Dedifferentiated amniotic fluid mesenchymal stem cell (primary cell): ENCODE results near the gene CPNE1.
"Not testable (repeated sequence)": the region's sequence is repeated elsewhere in the genome, so short reads cannot be mapped to it uniquely, and the experiment has no call there.

Source experiments
- DNase-seq: peaks from one replicate; pipeline ENCODE4 v3.0.0-alpha.2; 2016; ENCODE audit errors: extremely low spot score

CPNE1 gene

DNA sequence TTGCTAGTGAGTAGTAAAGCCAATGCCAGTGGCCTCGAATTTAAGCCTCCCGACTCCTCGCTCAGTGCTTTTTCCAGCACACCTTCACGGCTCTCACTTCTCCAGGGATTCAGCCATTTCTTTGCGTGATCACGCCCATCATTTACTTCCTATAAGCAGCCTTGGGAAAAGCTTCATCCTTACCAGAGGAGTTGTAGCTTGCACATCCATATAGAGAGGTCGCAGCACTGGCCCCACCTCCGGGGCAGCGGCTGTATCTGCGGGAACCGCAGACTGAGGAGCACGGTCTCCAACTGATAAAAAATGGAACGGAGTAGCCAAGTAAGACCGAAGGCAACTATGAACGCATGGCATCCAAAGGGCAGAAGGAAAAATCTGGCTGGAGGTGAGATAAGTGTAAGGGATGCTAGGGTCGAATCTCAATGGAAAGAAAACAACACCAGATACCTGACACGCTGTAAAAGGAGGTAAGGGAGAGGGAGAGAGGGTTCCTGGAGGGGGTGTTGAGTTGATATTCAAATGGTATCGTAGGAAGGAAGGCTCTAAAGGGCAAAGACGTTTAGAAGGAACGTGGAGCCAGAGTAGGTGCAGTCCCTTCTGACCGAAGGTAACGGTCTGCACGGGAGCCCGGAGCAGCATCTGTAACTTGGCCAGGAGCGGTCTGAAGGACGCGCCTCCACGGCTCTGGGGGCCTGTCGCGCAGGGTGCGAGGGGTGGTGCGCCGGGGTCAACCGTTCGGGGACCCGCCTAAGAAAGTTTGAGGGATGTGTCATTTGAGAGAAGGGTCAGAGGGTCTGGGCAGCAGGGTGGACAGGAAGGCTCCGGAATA, 33.8 kb upstream of the CPNE1 start:
- no peak for DNase-seq

DNA sequence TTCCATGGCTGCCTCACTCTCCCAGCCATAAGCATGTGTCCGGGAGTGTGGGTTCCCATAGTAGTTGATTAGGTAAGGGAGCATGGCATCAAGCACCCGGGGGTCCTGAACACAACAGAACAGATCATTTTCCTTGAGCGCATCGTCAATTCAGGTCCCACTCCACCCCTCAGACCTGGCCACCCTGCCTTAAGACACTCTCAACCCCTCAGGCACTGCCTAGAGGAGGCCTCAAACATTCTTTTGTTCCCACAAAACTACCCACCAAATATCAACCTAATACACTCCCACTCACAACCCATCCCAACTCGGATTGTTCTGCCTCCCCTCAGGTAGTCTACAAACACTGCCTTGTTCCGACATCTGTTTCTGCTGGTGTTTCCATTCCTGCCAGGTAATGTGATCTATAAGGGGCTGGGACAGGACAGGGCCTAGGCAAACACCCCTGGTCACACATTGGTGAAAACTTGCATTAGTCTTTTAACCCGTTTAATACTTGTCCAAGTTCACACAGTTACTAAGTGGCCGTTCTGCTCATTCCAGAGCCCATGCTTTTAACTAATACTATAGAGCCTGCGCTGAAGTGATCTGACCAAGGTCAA, 33.1 kb upstream of the CPNE1 start:
- no peak for DNase-seq

DNA sequence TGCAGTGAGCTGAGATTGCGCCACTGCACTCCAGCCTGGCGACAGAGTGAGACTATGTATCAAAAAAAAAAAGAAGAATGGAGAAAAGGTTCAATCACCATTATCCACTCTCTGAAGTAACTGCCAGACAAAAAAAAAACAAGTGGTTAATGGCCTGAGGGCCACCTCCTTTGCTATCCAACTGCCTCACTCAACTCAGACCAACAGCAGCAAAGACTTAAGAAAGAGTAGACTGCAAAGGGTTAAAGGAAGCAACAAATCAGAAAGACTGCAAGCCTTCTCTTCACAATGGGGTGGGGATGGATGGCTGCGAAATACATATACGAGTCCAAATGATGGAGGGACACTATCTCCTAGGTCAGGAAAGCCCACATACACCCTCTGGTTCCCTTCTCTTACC, 31.3 kb upstream of the CPNE1 start:
- DNase-seq: no peak

DNA sequence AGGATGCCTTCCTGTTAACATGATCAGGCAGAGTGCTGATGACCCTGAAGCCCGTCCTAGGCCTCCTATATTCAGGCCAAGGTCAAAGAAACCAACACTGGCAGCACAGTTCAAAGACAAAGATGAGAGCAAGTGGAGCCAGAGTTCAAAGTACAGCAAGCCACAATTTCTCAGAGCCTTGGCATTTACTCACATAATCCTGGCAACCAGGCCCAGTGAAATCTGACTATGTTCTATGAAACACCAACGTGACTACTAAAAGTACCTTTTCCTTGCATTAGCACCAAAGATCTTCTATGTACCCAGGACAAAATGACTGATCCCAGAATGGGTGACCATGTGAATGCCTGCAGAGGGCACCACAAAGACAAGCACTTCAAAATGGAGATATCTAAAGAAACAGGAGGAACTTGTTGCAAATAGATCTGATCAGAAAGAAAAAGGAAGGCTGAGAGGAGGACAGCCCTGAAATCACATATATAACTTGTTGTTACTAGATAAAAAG, 30.6 kb upstream of the CPNE1 start:
- DNase-seq: no peak

DNA sequence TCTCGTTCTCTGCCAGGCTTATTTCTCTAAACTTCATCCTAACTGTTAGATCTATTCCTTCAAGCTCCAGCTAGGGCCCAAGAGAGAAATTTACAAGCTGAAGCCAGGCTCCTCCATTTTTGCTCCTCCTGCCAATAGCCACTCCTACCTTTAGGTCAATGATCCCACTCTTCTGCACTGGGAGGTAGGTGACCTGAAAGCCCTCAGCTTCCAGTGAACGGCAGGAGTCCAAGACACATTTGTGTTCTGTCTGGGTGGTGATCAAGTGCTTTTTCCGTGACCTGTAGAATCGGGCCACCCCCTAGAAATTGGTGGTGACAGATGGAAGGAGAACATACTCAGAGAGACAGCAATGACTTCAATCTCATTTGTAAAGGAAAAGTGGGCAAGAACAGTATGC, 25.6 kb upstream of the CPNE1 start:
- no peak for DNase-seq

DNA sequence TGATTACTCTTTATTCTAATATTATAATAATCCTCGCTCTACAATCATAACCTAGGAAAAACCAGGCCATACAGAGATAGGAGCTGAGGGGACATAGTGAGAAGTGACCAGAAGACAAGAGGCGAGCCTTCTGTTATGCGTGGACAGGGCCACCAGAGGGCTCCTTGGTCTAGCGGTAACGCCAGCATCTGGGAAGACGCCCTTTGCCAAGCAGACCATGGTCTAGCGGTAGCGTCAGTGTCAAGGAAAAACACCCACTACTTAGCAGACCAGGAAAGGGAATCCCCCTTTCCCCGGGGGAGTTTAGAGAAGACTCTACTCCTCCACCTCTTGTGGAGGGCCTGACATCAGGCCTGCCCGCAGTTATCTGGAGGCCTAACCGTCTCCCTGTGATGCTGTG, 22.2 kb upstream of the CPNE1 start:
- DNase-seq: not testable (repeated sequence)

DNA sequence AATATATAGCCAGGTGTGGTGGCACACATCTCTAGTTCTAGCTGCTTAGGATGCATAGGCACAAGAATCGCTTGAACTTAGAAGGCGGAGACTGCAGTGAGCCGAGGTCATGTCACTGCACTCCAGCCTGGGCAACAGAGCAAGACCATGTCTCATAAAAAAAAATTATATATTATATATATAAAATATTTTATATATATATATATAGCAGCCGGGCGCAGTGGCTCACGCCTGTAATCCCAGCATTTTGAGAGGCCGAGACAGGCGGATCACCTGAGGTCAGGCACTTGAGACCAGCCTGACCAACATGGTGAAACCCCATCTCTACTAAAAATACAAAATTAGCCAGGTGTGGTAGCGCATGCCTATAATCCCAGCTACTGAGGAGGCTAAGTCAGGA, 20.7 kb upstream of the CPNE1 start:
- DNase-seq: not testable (repeated sequence)

DNA sequence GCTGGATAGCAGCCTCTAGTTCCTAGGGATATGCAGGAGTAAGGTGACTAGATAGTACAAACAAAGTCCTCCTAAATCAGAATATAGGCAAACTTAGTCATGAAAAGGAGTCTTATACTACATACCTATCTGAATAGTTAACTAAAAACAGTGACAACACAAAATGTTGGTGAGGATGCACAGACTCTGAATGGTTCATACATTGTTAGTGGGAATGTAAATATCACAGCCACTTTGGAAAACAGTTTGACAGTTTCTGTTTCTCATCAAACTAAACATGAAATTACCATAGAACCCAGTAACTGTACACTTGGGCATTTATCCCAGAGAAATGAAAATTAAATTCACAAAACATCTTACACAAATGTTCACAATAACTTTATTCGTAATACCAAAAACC, 17.3 kb upstream of the CPNE1 start:
- DNase-seq: no peak

DNA sequence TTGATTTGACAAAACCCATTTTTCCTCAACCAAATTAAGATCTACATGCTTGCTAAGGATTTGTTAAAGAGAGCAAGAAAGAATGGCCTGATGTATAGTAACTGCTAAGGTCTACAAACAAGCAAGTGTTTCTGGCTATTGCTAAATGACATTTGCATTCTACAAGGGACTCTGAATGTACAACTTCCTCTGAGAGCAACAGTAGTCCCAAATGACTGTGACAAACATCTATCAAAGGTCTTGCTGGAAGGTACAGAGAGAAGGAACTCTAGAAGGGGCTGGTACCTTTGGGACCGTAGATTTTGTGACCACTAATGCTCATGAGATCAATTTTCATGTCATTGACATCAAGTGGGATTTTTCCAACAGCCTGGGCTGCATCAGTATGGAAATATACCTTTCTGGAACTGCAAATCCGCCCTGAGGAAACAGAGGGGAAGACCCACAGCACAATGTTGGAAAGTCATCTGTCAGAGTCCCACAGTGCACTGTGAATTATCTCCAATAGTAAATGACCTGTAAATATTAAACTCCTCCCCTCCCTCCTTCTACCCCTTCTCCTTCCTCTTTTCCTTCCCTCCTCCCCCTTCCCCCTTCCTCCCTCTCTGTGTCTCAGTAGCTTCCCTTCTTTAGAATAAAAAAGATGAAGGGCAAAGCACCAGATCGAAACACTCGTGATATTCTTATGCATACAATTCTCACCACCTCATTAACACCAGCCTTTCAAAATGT, 15.9 kb upstream of the CPNE1 start:
- no peak for DNase-seq

DNA sequence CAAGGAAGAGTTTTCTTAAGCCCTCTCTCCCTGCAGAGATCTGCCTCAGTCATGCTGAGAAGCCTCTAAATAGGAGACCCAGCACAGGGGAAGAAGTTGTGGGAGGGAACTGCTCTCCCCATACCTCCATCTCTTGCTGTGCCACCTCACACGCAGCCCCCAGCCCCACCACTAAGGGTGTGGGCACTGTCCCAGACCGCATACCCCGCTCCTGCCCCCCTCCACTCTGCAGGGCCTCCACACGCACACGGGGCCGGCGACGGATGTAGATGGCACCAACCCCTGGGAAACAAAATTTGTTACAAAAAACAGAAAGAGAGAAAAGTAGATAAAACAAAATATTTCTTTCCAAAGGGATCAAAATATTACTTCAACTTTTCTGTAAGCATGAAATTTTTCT, 10.2 kb upstream of the CPNE1 start:
- no peak for DNase-seq

DNA sequence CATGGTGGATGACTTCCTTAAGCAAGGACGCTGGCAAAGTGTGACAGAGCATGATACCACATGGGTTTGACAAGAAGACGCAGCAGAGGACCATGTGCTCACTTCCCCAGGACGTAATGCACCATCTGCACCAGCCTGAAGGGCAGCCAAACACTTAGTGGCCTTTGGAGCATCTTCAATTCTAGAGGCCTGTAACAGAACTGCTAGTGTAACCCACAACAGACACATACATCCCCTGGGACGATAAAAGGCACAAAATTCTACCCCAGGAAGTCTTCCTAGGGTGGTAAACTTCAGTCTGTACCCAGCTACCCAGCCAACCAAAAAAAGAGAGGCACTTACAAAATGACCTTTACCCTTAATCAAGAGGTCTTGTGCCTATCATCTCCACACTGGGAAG, 9.2 kb upstream of the CPNE1 start:
- DNase-seq: no peak

DNA sequence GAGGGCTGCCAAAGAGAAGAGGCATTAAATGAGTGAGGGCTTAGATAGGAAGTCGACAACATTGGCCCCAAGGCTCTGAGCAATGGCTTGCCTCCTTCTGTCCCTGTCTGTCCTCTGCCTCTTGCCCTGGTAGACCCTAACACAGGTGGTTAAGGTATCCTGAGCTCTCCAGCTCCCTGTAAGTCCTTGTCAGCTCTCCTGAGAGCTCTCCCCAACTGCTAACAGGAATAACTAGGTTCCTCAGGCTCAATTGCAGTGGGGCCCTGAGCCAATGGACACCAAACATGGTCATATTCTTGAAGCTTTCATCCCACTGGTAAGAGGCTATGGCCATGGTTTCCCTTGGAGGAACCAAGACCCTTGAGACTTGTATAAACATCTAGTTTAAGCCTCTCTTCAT, 5.0 kb upstream of the CPNE1 start:
- no peak for DNase-seq

DNA sequence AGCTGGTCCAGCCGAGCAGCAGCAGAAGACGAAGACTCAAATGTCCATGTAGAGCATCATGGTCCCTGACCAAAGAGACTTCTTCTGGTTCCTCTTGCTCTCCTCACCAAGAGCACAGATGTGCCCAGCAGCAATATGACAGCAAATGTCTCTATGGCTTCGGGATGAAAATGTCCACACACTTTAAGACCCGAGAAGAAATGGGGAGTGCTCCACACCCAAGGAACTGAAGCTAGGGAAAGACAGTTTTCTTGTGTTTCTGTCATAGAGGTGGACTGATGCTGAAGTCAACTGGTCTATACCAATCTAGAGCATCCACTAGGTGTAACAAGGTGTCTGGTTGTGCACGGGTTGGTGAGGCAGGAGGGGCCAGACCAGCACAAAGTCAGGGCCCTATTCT, 4.5 kb upstream of the CPNE1 start:
- no peak for DNase-seq

DNA sequence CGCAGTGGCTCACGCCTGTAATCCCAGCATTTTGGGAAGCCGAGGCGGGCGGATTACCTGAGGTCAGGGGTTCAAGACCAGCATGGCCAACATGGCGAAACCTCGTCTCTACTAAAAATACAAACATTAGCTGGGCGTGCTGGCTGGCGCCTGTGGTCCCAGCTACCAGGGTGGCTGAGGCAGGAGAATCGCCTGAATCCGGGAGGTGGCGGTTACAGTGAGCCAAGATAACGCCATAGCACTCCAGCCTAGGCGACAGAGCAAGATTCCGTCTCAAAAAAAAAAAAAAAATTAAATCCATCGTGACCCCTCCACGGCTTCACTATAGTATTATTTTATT, 1.2 kb upstream of the CPNE1 start:
- DNase-seq: no peak

DNA sequence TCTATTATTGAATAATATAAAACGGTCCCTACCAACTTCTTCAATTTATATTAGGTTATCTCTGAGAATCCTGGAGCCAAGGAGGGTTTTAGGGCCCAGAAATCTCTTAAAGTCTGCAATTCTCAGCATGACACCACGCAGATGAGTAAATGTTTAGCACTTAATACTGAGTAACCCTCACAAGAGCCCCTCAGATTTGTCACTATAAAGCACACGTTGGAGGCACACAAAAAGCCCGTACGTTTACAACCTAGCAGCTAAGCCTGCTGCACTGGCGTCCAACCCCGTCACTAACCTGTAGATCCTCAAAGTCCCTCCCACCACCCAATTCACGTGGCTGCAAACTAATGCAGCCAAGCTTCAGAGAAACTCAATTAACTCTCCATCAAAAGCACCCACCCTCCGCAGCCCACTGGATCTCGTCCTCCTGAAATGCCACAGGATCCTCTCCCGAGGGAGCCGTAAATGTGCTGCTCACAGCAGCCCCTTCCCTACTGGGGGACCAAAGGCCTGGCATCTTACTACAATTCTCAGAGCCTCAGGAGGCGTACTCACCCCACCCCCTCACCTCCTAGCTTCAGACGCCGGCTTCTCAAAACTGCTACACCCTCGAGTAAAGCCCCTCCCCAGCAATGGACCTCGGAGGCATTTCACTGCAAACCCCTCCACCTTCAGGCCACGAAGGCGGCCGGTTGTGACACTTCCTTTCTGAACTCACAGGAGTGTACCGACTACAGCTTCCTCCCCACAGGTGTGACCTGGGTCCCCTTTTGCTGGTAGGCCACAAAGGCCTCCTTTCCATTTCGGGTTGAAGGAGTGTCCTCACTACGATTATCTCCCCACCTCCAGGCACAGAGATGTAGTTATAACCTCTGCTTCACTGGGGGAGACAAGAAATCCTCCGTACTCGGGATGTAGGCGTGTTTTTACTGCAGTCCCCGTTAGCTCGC, 909 bp downstream of the CPNE1 start:
- no peak for DNase-seq

DNA sequence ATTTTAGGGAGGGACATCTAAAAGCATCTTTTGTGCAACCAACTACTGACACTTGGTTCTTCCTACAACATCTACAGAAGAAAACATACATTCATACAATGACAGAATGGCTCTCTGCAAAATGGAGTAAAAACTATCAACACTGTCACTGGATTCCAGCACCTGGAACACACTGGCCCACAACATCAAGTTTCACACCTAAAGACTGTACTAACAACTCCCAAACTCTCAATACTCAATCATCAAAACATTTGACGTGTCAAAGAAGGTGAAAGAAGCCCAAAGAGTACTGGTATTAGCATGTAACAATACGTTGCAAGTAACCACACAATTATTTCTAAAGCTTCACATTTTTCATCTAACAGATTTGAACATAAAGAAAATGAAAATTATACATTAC, 2.1 kb downstream of the CPNE1 start:
- no peak for DNase-seq

DNA sequence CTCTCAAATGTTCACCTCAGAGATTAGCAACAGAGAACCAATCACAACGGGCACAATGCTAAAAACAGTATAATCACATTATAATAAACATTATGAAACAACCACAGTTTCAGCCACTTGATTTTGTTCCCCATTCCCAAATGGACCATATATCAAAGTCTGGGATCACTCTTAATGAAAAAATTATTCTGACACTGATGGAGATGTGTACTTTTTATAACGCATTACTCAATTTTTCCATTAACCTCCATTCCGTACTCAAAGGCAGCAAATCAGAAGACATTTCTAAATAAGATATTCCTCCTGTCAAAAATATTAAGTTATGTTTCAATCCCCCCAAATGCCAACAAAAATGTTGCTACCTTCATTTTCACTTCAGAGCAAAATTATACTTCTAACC, 2.8 kb downstream of the CPNE1 start:
- DNase-seq: no peak

DNA sequence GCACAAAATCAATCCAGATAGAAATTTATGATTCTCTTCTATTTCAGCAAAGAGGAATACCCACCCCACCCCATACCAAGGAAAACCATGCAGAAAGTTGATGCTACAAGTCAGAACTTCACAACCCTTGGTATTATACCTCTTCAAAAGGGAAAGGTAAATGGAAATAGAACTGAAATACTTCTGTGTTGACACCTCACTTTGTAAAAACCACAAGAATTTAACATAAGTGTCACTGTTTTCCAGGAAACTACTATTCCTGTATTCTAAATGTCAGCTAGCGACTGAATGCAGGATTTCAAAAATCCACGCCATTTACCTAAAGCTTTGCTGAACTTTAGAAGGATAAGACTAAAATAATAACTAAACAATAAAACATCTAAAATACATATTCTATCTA, 3.6 kb downstream of the CPNE1 start:
- no peak for DNase-seq

DNA sequence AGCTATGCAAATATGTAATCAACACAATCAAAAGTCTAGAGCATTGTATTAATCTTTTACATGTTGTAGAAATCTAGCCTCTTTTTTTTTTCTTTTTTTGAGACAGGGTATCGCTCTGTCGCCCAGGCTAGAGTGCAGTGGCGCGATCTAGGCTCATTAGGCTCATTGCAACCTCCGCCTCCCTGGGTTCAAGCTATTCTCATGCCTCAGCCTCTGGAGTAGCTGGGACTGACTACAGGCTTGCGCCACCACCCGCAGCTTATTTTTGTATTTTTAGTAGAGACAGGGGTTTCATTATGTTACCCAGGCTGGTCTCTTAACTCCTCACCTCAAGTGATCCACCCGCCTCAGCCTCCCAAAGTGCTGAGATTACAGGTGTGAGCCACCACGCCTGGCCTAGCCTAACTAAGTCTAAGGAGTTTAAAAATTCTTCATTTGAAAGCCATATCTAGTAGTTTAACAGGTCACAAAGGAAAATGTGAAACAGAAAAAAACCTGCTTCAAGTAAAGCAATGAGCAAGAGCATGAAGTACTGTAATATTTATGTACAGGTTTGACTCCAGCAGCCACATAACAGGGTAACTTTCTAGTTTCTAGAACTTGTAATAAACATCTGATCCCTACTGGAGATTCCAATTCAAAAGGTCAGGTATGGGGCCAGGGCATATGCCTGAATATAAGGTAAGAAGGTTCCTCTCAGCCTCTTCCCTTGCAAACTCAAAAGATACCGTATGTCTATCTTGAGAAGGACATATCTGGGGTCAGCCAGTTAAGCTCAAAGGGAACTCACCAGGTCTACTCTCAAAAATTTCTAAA, 4.4 kb downstream of the CPNE1 start:
- DNase-seq: no peak

DNA sequence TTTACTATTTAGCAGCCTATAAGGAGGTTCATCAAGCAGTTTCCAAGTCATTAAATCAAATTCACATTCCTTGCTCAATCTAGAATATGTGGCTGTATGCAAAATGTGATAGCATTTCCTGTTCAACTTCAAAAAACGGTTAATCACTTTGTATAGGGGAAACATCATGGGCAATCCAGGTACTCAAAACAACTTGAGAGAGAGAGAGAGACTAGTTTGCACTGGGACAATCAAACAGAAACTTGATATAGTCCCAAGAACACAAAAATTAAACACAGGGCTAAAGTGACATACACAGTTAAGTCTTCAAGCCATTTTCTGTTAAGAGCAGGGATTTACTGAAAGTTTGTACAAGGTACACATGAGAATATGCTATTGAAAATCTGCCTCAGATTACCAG, 7.4 kb downstream of the CPNE1 start:
- no peak for DNase-seq

DNA sequence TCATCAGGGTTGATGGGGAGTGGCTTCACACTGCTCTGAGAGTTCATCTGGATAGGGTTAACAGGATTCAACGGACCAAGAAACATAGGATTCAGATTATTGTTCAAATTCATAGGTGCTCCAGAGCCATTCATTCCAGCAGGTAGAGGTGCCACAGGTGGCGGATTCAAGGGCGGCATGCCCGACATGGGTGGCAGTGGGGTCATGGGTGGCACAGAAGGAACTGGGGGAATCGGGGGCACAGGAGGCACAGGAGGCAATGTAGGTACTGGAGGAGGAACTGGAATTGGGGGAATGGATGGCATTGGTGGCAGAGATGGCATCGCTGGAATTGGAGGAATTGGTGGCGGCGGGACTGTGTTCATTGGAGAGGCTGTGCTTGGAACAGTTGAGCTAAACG, 10.3 kb downstream of the CPNE1 start:
- no peak for DNase-seq
